Measurements from ENCODE around the gene STK40.

STK40 gene

GRCh38 chr1:36411674-36412648, 26.2 kb upstream of the STK40 start:
- Histone ChIP-seq H3K9ac (ENCODE audit: low read depth, low read length) (no peak overlapping the region), H3K4me2 (ENCODE audit: insufficient read depth, low read length) (no peak overlapping the region), H3K36me3 (ENCODE audit: insufficient read depth, low read length) (no peaks in the 10 kb centered on the region), H2AFZ (ENCODE audit: low read depth, low read length) (peak overlapping the region; percentile 33), H3K4me3 (ENCODE audit: low read depth in 1 of 2, low read length in 2 of 2) (no peak overlapping the region), H4K20me1 (ENCODE audit: insufficient read depth, low read length) (no peaks in the 10 kb centered on the region), H3K79me2 (ENCODE audit: insufficient read depth, low read length) (no peaks in the 10 kb centered on the region), H3K27ac (ENCODE audit: low read length) (no peak overlapping the region), H3K9me3 (ENCODE audit: insufficient read depth, low read length, severe bottlenecking) (no peaks in the 10 kb centered on the region), H3K27me3 (ENCODE audit: insufficient read depth, low read length, poor library complexity) (no peaks in the 10 kb centered on the region), H3K4me1 (ENCODE audit: insufficient read depth, low read length) (peaks cover 7% of the 10 kb centered on the region)
- DNase-seq (peak; percentile 67), ATAC-seq (ENCODE audit: insufficient read depth, low read depth) (peak; percentile 93)
- TF ChIP-seq EZH2 (IDR thresholded peaks at IDR 0.05; ENCODE audit: borderline replicate concordance, low read depth, low read length, severe bottlenecking): no peak
- no peak for TF ChIP-seq CTCF (IDR thresholded peaks at IDR 0.05; ENCODE audit: borderline replicate concordance, extremely low read depth, low read length, poor library complexity, severe bottlenecking)

- Histone ChIP-seq H3K4me2 (ENCODE audit: insufficient read depth, low read length) (no peak overlapping the region), H3K36me3 (ENCODE audit: insufficient read depth, low read length) (no peaks in the 10 kb centered on the region)
- ATAC-seq (ENCODE audit: insufficient read depth, low read depth): no peak
Measured at GRCh38 chr1:36408479-36408878, 22.8 kb upstream of the STK40 start.

GRCh38 chr1:36406440-36406839, 20.7 kb upstream of the STK40 start:
- H3K4me3 ChIP-seq (ENCODE audit: low read depth in 1 of 2, low read length in 2 of 2): no peak overlapping the region
- H4K20me1 ChIP-seq (ENCODE audit: insufficient read depth, low read length): no peaks in the 10 kb centered on the region
- H3K9ac ChIP-seq (ENCODE audit: low read depth, low read length): no peak overlapping the region
- TF ChIP-seq EZH2 (IDR thresholded peaks at IDR 0.05; ENCODE audit: borderline replicate concordance, low read depth, low read length, severe bottlenecking) (no peak), CTCF (IDR thresholded peaks at IDR 0.05; ENCODE audit: borderline replicate concordance, extremely low read depth, low read length, poor library complexity, severe bottlenecking) (no peak)
- H3K36me3 ChIP-seq (ENCODE audit: insufficient read depth, low read length): no peaks in the 10 kb centered on the region
- no peaks in the 10 kb centered on the region for H3K4me1 ChIP-seq (ENCODE audit: insufficient read depth, low read length)
- no peaks in the 10 kb centered on the region for H3K79me2 ChIP-seq (ENCODE audit: insufficient read depth, low read length)
- no peak for ATAC-seq (ENCODE audit: insufficient read depth, low read depth)
- H3K4me2 ChIP-seq (ENCODE audit: insufficient read depth, low read length): no peak overlapping the region
- DNase-seq: no peak
- no peak overlapping the region for H3K27ac ChIP-seq (ENCODE audit: low read length)
- H2AFZ ChIP-seq (ENCODE audit: low read depth, low read length): no peak overlapping the region
- no peaks in the 10 kb centered on the region for H3K9me3 ChIP-seq (ENCODE audit: insufficient read depth, low read length, severe bottlenecking)
- no peaks in the 10 kb centered on the region for H3K27me3 ChIP-seq (ENCODE audit: insufficient read depth, low read length, poor library complexity)

More at GRCh38 chr1:36408479-36408878, 22.8 kb upstream of the STK40 start:
- no peak overlapping the region for H2AFZ ChIP-seq (ENCODE audit: low read depth, low read length)
- no peaks in the 10 kb centered on the region for H3K9me3 ChIP-seq (ENCODE audit: insufficient read depth, low read length, severe bottlenecking)
- DNase-seq: no peak
- H3K27me3 ChIP-seq (ENCODE audit: insufficient read depth, low read length, poor library complexity): no peaks in the 10 kb centered on the region
- H3K27ac ChIP-seq (ENCODE audit: low read length): no peak overlapping the region
- no peaks in the 10 kb centered on the region for H4K20me1 ChIP-seq (ENCODE audit: insufficient read depth, low read length)
- H3K9ac ChIP-seq (ENCODE audit: low read depth, low read length): no peak overlapping the region
- TF ChIP-seq EZH2 (IDR thresholded peaks at IDR 0.05; ENCODE audit: borderline replicate concordance, low read depth, low read length, severe bottlenecking) (no peak), CTCF (IDR thresholded peaks at IDR 0.05; ENCODE audit: borderline replicate concordance, extremely low read depth, low read length, poor library complexity, severe bottlenecking) (no peak)
- no peaks in the 10 kb centered on the region for H3K79me2 ChIP-seq (ENCODE audit: insufficient read depth, low read length)
- no peak overlapping the region for H3K4me3 ChIP-seq (ENCODE audit: low read depth in 1 of 2, low read length in 2 of 2)
- peaks cover 7% of the 10 kb centered on the region for H3K4me1 ChIP-seq (ENCODE audit: insufficient read depth, low read length)
